ACC112 (cell line): Measurements from ENCODE around the gene VPS13C.

Source experiments
- H2AFZ ChIP-seq: fragments of 200-600 bp; sonication (generic); one replicate; pipeline ENCODE4 v1.6.0; 2017; ENCODE audit warnings: antibody characterized with exemption, low read length; ENCODE audit not compliant: unreplicated experiment
- H3K27ac ChIP-seq: fragments of 200-600 bp; sonication (generic); 2 replicates; pipeline ENCODE4 v1.5.1; 2014; ENCODE audit warnings: low read depth, mild to moderate bottlenecking, antibody characterized with exemption, low read length, moderate library complexity
- H3K27me3 ChIP-seq: fragments of 200-600 bp; sonication (generic); 2 replicates; pipeline ENCODE4 v1.6.1; 2014; ENCODE audit warnings: mild to moderate bottlenecking, antibody characterized with exemption, low read length, moderate library complexity, mixed read lengths; ENCODE audit not compliant: insufficient read depth
- H3K36me3 ChIP-seq: fragments of 200-600 bp; sonication (generic); 2 replicates; pipeline ENCODE4 v1.6.1; 2016; ENCODE audit warnings: mild to moderate bottlenecking, antibody characterized with exemption, low read length, moderate library complexity, mixed read lengths; ENCODE audit not compliant: insufficient read depth
- H3K4me1 ChIP-seq: fragments of 200-600 bp; sonication (generic); one replicate; pipeline ENCODE4 v1.6.1; 2016; ENCODE audit warnings: low read length, mixed read lengths; ENCODE audit not compliant: insufficient read depth, unreplicated experiment, control insufficient read depth
- H3K4me3 ChIP-seq: fragments of 200-600 bp; sonication (generic); 2 replicates; pipeline ENCODE4 v1.5.1; 2014; ENCODE audit warnings: mild to moderate bottlenecking, low read depth, low read length
- H3K79me2 ChIP-seq: fragments of 200-600 bp; sonication (generic); one replicate; pipeline ENCODE4 v1.6.0; 2016; ENCODE audit warnings: low read length; ENCODE audit not compliant: control insufficient read depth, unreplicated experiment, insufficient read depth

Gene VPS13C

GRCh38 chr15:61908241-61908640 is 152.0 kb downstream of the VPS13C start:
- no peaks in the 10 kb centered on the region for H3K4me1 ChIP-seq
- H3K27ac ChIP-seq = no peak overlapping the region
- H3K79me2 ChIP-seq = no peaks in the 10 kb centered on the region
- no peak overlapping the region for H2AFZ ChIP-seq
- no peaks in the 10 kb centered on the region for H3K27me3 ChIP-seq
- H3K4me3 ChIP-seq = no peak overlapping the region
- peaks cover 13% of the 10 kb centered on the region for H3K36me3 ChIP-seq

- Histone ChIP-seq H3K27me3 (no peaks in the 10 kb centered on the region), H3K27ac (no peak overlapping the region), H3K36me3 (peaks cover 16% of the 10 kb centered on the region), H3K4me1 (no peaks in the 10 kb centered on the region), H3K4me3 (no peak overlapping the region), H3K79me2 (no peaks in the 10 kb centered on the region), H2AFZ (no peak overlapping the region)
Observed at GRCh38 chr15:61907753-61908086, 152.5 kb downstream of the VPS13C start.

GRCh38 chr15:61906961-61907752 is 153.1 kb downstream of the VPS13C start:
- no peak overlapping the region for H3K27ac ChIP-seq
- peaks cover 3% of the 10 kb centered on the region for H3K79me2 ChIP-seq
- no peak overlapping the region for H3K4me3 ChIP-seq
- H3K27me3 ChIP-seq = no peaks in the 10 kb centered on the region
- H2AFZ ChIP-seq = no peak overlapping the region
- no peaks in the 10 kb centered on the region for H3K4me1 ChIP-seq
- peaks cover 21% of the 10 kb centered on the region for H3K36me3 ChIP-seq

GRCh38 chr15:61893146-61893545 is 167.1 kb downstream of the VPS13C start:
- Histone ChIP-seq H2AFZ (no peak overlapping the region), H3K79me2 (no peaks in the 10 kb centered on the region), H3K27ac (no peak overlapping the region), H3K36me3 (peaks cover 21% of the 10 kb centered on the region), H3K4me1 (no peaks in the 10 kb centered on the region), H3K27me3 (no peaks in the 10 kb centered on the region), H3K4me3 (no peak overlapping the region)

- H3K27me3 ChIP-seq = no peaks in the 10 kb centered on the region
- H3K79me2 ChIP-seq = no peaks in the 10 kb centered on the region
- peaks cover 21% of the 10 kb centered on the region for H3K36me3 ChIP-seq
- no peaks in the 10 kb centered on the region for H3K4me1 ChIP-seq
- H3K27ac ChIP-seq = no peak overlapping the region
- no peak overlapping the region for H2AFZ ChIP-seq
- no peak overlapping the region for H3K4me3 ChIP-seq
Observed at GRCh38 chr15:61892140-61892539, 168.1 kb downstream of the VPS13C start.

- H3K36me3 ChIP-seq = peaks cover 15% of the 10 kb centered on the region
- no peak overlapping the region for H3K4me3 ChIP-seq
- no peak overlapping the region for H3K27ac ChIP-seq
- H2AFZ ChIP-seq = no peak overlapping the region
- no peaks in the 10 kb centered on the region for H3K79me2 ChIP-seq
- no peaks in the 10 kb centered on the region for H3K27me3 ChIP-seq
- no peaks in the 10 kb centered on the region for H3K4me1 ChIP-seq
Observed at GRCh38 chr15:61890106-61890505, 170.1 kb downstream of the VPS13C start.

- Histone ChIP-seq H3K27ac (no peak overlapping the region), H3K36me3 (peaks cover 11% of the 10 kb centered on the region), H3K79me2 (no peaks in the 10 kb centered on the region), H3K4me3 (no peak overlapping the region), H3K27me3 (no peaks in the 10 kb centered on the region), H3K4me1 (no peaks in the 10 kb centered on the region), H2AFZ (no peak overlapping the region)
Observed at GRCh38 chr15:61889706-61890105, 170.5 kb downstream of the VPS13C start.

- Histone ChIP-seq H3K79me2 (no peaks in the 10 kb centered on the region), H3K27ac (no peak overlapping the region), H3K4me1 (no peaks in the 10 kb centered on the region), H3K36me3 (peaks cover 6% of the 10 kb centered on the region), H3K4me3 (no peak overlapping the region), H3K27me3 (no peaks in the 10 kb centered on the region), H2AFZ (no peak overlapping the region)
Observed at GRCh38 chr15:61888074-61888780, 172.0 kb downstream of the VPS13C start.

- no peaks in the 10 kb centered on the region for H3K4me1 ChIP-seq
- no peaks in the 10 kb centered on the region for H3K27me3 ChIP-seq
- no peak overlapping the region for H3K27ac ChIP-seq
- no peaks in the 10 kb centered on the region for H3K79me2 ChIP-seq
- H3K4me3 ChIP-seq = no peak overlapping the region
- no peak overlapping the region for H2AFZ ChIP-seq
- H3K36me3 ChIP-seq = peaks cover 7% of the 10 kb centered on the region; the same call in 1 of the 2 replicates
Observed at GRCh38 chr15:61880084-61880483, 180.2 kb downstream of the VPS13C start.

GRCh38 chr15:61879219-61879618 is 181.0 kb downstream of the VPS13C start:
- no peaks in the 10 kb centered on the region for H3K4me1 ChIP-seq
- H3K36me3 ChIP-seq = peaks cover 7% of the 10 kb centered on the region; the same call in 1 of the 2 replicates
- H3K4me3 ChIP-seq = no peak overlapping the region
- H3K27ac ChIP-seq = no peak overlapping the region
- H3K27me3 ChIP-seq = no peaks in the 10 kb centered on the region
- H2AFZ ChIP-seq = no peak overlapping the region
- H3K79me2 ChIP-seq = no peaks in the 10 kb centered on the region
